Fibroblast of skin of left quadriceps (primary cell): ENCODE measurements around the gene PDE6D.
"Not testable (repeated sequence)": the region's sequence is repeated elsewhere in the genome, so short reads cannot be mapped to it uniquely, and the experiment has no call there.

ENCODE experiments used
- DNase-seq, 2 experiments: peaks; one replicate each; pipeline ENCODE4 v3.0.0-alpha.2; 2013; ENCODE audit warnings: low read depth in 2 of 2

PDE6D gene

DNA sequence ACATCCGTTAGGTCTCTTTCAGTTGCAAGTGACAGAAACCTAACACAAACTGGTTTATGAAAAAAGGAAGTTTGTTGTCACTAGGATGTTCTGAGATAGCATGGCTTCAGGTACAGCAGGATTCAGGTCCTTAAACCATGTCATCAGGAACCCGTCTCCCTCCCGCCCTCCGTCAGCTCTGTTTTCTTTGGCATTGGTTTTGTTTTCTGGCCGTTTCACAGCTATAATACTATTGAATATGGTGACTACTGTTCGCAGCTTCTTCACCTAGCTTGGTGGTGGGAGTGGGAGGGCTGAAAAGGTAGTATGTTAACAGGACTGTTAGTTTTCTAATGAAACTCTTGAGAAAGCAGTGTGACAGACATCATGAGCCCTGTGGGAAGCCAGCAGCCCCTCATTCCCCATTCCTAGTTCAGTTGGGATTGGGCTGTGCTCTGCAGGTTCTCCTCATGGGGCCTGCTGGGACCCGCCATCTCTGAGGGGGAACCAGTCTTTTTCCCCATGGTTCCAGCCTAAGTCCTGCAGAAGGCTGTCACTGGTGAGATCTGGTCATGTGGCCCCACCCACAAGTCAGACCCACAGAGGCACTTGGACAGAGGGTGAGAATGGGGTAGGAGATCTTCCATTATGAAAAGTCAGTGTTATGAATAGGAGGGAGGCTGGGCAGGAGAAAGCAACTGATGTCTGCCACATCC, 60.6 kb downstream of the PDE6D start:
- DNase-seq, result no peak

- DNase-seq, result no peak
Measured at GRCh38 chr2:231718799-231719198, 62.3 kb downstream of the PDE6D start.

- DNase-seq, result no peak
Measured at GRCh38 chr2:231717281-231718171, 63.6 kb downstream of the PDE6D start.

DNA sequence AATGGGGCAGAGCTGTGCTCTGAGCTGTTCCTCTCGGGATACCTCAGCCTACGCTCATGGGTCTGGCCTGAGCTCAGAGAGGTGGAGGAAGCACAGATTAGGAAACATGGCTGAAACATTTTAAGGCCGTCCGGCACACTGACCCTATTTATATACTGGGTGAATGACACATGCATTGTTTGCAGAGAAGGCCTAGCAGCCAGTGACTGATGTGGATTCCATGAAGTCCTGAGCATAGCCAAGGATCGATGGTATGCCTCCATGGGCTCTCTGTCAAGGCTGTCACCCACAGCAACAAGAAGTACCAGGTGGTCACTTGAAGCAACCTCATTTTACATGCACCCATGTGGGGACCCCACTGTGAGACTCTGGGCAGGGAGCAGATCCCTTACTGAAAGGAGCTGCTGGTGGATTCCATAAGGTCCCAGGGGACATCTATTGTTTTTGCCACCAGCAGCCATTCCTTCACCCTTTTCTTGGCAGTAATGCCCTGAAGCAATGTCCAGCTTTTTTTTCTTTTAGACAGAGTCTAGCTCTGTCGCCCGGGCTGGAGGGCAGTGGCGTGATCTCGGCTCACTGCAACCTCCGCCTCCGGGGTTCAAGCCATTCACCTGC, 64.3 kb downstream of the PDE6D start:
- DNase-seq, result no peak

DNA sequence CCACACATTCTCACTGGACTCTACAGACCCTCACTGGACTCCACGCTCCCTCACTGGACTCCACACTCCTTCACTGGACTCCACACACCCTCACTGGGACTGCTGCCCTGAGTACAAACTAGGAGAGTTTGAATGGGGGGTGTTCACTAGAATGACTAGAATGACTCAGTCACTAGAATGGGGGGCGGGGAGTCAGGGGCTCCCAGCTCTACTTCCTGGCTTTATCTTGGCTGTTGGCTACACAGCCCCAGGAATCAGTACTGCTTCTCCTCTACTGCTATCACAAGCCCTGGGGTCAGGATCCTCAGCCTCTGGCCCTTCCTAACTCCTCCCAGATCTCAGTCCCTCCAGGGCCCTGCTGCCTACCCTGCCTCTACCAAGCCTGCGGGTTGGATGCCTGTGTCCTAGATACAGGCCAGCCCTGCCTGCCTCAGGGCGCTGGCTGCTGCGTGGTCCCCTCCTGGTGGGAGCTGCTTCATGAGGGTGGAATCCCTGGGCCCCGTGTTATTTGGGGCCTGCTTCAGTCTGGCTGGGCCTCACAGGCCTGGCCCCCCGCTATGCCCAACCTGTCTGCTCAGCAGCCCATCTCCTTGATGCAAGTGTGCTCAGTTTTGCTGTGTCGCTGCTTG, 65.0 kb downstream of the PDE6D start:
- no peak for DNase-seq

GRCh38 chr2:231715499-231715837, 65.6 kb downstream of the PDE6D start:
- DNase-seq, result no peak

DNA sequence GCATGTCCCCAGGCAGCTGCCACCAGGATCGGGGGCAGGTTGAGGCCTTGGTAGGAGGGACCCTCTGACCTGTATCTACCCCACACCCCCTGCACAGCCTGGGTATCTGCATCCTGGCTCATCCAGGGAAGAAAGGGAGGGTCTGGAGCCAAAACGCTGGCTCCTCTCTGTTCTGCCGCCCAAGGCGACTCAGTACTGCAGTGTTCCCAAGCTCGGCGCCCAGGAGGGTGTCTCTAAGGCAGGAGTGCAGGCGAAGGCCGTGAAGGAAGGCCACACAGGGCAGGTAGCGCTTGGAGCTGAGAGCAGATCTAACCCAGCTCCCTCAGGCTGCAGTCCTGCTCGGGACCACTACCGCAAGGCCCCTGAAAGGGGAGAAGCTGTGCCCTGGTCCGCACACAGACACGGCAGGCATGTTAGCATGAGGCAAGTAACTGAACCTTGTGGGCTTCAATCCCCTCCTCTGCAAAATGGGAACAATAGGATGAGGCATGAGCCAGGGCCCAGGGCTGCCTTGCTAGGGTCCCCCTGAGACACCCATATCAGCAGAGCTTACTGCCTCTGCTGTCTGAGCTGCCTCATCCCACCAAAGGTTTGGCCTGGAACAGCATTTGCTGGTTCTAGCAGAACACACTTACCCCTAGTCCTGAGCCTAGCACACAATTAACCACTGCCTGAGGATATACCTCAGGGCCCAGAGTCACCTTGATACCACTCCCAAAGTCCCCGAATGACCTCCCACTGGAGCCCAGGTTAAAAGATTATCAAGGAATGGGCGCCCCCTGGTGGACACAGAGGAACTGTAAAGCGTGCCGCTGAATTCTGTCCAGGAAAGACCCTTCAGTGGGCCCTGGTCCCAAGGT, 66.2 kb downstream of the PDE6D start:
- DNase-seq, result no peak

DNA sequence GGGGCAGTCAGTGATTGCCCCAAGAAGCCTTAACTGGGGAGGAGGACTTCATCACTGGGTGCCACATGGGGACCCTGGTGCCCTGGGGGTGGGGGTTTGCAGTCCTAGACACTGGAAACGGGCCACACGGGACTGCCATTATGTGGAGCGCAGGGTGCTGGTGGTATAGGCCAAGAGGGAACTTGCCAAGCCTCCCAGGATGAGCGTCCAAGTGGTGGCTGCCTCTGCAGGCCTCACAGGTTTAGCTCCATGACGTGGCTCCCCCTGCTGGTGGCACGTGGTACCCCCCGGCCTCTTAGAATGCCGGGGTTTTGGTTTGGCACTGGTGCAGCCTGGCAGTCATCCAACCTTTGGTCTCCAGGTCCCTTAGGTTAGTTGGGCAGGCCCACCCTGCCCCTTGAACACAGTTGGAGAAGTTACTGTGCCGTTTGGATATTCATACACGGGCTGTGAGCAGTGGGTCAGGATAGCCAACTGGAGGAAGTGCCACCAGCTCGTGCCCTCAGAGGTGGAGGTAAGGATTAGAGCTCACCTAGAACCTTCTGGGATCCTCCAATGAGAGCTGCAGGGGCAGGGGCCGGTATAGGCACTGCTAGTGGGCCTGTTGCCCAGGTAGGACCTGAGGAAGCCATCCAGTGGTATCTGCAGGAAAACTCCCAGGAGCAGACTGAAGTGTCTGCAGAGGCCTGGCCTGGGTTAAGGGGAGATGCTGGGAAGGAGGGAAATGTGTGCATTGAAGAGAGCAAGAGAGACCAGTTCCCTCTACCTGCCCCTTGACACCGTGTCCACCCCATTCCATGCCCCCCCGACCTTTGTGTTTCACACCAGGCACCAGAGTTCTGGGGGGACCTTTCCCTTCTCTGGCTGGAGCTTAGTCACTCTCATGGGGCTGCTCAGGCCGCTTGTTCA, 67.1 kb downstream of the PDE6D start:
- peak; percentile 69 to 74 for DNase-seq

GRCh38 chr2:231713406-231713729, 67.7 kb downstream of the PDE6D start:
- DNase-seq, result not testable (repeated sequence)

DNA sequence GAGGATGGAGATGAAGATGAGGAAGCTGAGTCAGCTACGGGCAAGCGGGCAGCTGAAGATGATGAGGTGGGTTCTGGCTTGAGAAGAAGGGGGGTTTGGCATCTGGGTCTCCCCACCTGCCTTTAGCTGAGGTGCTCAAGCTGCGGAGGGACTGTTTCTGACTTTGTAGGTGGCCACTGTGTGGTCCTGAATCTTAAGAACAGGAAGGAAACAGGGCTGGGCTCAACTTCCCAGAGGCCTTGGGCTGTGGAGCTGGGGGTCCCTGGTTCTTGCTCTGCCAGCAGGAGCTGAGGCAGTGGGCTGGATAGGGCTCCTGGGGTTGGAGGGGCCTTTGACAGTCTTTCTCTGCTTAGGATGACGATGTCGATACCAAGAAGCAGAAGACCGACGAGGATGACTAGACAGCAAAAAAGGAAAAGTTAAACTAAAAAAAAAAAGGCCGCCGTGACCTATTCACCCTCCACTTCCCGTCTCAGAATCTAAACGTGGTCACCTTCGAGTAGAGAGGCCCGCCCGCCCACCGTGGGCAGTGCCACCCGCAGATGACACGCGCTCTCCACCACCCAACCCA, 68.5 kb downstream of the PDE6D start:
- DNase-seq, result not testable (repeated sequence)

DNA sequence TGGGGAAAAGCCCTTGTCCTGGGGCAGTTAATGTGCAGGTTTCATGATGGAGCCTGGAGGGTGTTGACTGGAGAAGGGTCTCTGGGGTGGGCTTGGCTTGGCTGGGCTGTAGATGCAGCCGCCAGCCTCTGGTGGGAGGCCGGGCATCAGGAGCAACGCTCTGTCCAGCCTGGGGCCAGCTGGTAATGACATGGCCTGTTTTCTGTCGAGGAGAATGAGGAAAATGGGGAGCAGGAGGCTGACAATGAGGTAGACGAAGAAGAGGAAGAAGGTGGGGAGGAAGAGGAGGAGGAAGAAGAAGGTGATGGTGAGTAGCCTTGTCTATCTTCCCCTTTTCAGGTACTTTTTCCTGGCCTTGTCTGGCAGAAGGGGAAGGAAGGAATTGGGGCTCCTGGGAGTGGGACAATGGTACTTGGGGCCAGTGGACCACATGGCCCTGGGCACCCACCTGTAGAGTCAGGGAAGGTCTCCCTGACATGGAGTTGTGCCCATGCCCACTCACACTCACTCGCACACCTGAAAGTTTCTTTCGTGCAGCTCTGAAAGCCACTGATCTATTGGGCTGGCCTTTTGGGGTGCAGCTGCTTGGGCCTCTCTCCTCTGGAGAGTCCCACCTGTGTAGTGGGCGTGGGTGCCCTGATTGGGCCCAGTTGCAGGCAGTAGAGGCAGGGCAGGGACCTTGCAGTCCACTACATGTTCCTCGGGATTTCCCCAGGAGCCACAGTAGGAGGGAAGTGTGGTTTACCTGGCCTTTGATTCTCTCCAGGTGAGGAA, 69.2 kb downstream of the PDE6D start:
- no peak for DNase-seq

DNA sequence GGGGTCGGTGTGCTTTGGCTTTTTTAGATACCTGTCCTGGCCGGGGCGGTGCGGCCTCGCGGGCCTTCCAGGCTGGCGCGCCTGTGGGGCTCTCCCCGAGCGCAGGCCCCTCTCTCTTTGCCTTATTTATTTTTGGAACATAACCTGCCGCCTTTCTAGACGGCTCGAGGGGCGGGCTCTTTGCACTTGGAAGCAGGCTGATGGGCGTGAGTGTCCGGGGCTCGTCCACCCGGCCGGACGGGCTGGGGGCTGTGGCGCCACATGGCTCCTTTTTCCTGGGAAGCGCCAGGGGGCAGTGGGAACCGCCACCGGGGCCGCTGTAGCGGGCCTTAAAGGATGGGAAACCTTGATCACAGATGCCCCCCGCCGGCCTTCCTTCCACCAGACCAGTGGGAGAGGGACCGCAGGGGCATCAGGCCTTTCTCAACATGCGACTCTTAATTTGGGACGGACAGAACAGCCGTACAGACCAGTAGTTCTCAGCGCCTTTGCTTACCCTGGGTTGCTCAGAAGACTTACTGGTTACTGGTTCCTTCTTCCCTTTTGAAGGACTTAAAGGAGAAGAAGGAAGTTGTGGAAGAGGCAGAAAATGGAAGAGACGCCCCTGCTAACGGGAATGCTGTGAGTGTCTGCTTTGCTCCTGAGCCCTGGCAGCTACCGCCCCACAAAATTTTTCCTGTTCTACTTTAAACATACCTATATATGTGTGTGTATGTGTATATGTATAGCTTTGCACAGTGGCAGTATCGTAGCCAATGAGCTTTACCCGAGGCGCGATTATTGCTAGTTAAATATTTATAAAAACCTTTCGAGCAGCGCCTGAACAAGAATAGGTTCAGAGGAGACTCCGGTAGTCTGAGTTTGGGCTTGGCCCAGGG, 70.0 kb downstream of the PDE6D start:
- no peak for DNase-seq

DNA sequence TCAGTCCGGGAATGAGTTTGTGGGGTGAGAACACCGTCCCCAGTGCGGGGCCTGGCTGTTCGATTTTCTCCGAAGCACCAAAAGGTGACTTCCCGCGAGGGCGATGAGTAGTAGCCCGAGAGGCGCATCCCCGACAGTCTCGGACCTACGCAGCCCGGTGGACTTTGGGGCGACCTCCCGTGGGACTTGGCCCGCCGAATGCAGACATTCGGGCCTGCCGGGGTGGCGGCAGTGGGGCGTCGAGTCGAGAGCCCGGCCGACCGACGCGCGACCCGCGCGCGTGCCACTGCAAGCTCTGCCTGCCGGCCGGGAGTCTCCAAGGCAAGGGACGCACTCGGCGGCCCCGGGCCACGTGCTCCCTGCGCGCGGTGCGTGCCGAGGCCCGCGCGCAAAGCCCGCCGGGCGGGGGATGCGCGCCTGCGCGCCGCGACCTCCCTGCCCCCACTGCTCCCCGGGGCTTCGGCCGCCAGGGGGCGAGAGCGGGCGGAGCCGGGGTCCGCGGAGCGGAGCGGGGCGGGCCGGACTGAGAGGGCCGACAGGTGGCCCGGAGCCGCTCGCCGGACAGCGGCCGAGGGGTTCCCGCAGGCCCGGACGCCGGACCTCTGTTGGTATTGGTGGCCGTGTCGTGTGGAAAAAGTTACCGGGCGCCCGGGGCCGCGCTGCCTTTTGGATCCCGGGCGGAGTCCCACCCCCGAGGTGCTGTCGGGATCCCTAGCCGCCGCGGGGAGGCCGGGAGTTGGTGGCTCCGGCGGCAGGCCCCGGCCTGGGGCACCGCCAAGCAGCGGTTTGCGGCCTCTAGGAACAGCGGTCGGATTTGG, 70.9 kb downstream of the PDE6D start:
- peak; percentile 60 to 71 for DNase-seq

DNA sequence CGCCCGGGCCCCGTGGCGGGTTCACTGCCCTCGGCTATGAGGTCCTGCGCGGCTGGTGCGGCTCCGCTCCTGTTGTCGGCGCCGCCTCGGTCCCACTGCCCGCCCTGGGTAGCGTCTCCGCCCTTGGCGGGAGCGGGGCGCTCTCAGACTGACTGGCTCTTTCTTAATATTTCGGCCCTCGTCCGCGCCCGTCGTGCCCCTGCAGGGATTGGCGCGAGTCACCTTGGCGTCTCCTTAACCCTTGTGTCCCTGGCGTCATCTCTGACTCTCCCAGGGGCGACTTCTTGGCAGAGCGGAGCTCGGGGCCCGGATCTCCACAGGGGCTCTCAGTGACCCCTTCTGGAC, 71.5 kb downstream of the PDE6D start:
- no peak for DNase-seq

- no peak for DNase-seq
Measured at GRCh38 chr2:231708773-231709635, 72.1 kb downstream of the PDE6D start.

DNA sequence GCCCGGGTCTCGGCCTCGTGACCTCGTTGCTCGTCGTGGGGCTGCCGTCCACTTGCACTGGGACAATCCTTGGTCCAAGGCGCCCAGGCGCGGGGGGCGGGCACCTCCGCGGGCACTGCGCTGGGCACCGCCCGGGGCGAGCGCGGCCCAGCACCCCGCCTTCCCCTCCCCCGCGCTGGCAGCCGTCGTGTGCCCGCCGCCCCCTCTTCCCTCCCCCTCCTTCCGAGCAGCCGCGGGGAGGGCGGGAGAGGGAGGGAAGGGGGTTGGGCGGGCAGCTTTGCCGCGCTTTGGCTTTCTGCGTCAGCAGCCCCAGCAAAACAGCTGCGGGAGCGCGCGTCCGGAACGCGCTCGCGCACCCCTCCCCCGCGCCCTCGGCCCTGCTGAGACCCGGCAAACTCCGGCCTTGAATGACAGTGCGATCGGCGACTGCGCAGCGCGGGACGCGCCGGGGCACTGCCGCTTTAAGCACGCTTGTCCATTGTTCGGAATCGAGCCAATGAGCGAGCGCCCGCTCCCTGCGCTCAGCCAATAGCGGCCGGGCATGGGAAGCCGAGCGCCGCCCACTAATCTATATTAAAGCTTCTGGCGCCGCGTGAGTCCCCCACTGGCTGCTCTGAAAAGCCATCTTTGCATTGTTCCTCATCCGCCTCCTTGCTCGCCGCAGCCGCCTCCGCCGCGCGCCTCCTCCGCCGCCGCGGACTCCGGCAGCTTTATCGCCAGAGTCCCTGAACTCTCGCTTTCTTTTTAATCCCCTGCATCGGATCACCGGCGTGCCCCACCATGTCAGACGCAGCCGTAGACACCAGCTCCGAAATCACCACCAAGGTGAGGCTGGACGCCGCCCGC, 72.9 kb downstream of the PDE6D start, which contains the start of gene PTMA:
Gene PTMA, plus strand, starts transcription at position 599 of the 846 bp plus-strand sequence. Its CDS starts 182 bp downstream, at position 781.
- DNase-seq, result peak; percentile 99 to 100
